ENCODE results near the gene CCP110. TPM values are rescaled to one million over a fixed set of nuclear protein-coding genes. Genes with fewer than 3 reads are reported as not detected.

CCP110 gene
- total and polyA plus RNA-seq, 4 donors, result 7.4 to 67.9 (median 15.4) TPM

DNA sequence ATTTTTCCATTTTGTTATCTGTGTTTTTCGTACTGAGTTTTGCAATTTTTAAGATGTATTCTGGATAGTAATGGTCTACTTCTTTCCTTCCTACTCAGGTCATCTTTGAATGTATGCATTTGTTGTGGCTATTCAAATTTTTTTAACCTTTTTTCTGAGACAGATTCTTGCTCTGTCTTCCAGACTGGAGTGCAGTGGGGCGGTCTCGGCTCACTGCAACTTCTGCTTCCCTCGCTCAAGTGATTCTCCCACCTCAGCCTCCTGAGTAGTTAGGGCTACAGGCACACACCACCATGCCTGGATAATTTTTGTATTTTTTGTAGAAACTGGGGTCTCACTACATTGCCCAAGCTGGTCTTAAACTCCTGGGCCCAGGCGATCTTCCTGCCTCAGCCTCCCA, 65.4 kb downstream of the CCP110 start:
- Histone ChIP-seq H3K4me1 (ENCODE audit: control insufficient read depth in 5 of 5, insufficient read depth in 5 of 5, low read length in 5 of 5) (peaks cover 0 to 11% (median 4%) of the 10 kb centered on the region in 5 donors), H3K9ac (ENCODE audit: insufficient read depth in 1 of 2, low read length in 2 of 2) (peak overlapping the region in 1 of 2 donors; percentile 56), H3K27ac (ENCODE audit: low read depth in 1 of 2, low read length in 1 of 2) (no peak overlapping the region), H3K36me3 (ENCODE audit: control insufficient read depth in 4 of 4, insufficient read depth in 4 of 4, low read length in 4 of 4) (peaks cover 4 to 26% (median 12%) of the 10 kb centered on the region in 4 donors), H3K4me3 (no peak overlapping the region), H3K27me3 (ENCODE audit: control insufficient read depth in 3 of 3, insufficient read depth in 3 of 3, low read length in 2 of 3) (no peaks in the 10 kb centered on the region), H3K9me3 (ENCODE audit: control insufficient read depth in 4 of 4, insufficient read depth in 3 of 4, low read length in 3 of 4) (no peaks in the 10 kb centered on the region)
- ATAC-seq (ENCODE audit: insufficient read depth, low FRiP score) (no peak), DNase-seq (no peak)
- 94 to 95% methylated on average over 5 of the region's 5 CpGs for WGBS, 2 donors
- TF ChIP-seq, protein P1, sequence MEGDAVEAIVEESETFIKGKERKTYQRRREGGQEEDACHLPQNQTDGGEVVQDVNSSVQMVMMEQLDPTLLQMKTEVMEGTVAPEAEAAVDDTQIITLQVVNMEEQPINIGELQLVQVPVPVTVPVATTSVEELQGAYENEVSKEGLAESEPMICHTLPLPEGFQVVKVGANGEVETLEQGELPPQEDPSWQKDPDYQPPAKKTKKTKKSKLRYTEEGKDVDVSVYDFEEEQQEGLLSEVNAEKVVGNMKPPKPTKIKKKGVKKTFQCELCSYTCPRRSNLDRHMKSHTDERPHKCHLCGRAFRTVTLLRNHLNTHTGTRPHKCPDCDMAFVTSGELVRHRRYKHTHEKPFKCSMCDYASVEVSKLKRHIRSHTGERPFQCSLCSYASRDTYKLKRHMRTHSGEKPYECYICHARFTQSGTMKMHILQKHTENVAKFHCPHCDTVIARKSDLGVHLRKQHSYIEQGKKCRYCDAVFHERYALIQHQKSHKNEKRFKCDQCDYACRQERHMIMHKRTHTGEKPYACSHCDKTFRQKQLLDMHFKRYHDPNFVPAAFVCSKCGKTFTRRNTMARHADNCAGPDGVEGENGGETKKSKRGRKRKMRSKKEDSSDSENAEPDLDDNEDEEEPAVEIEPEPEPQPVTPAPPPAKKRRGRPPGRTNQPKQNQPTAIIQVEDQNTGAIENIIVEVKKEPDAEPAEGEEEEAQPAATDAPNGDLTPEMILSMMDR (IDR thresholded peaks at IDR 0.05; ENCODE audit: control extremely low read depth, extremely low read depth), result no peak

DNA sequence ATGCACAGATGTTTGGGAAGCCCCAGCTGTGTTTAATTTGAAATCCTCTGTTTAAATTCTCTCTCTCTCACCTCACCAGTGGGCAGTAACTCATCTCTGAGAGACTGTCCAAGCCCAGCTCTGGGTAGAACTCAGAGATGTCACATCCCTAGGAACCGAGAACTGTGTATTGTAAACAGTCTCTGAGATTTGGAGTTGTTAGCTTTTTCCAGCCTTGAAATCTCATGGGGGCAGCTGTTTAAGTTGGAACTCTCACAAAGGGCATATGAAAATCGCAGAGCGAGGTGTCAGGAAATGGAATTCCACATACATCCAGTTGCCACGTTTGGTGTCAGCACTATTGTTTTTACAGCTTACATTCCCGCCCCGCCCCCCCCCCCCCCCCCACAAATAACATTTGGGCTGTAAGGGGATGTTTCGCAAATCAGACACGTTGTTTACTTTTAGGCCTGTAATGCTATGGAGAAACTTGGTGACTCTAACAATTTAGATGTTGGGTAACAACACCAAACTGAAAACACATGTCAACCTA, 66.1 kb downstream of the CCP110 start:
- DNase-seq, result peak; percentile 73 to 91 (median 88)

GRCh38 chr16:19595043-19595767, 71.5 kb downstream of the CCP110 start:
- Histone ChIP-seq H3K4me1 (ENCODE audit: control insufficient read depth in 5 of 5, insufficient read depth in 5 of 5, low read length in 5 of 5) (peaks cover 0 to 4% (median 0%) of the 10 kb centered on the region in 5 donors), H3K9me3 (ENCODE audit: control insufficient read depth in 4 of 4, insufficient read depth in 3 of 4, low read length in 3 of 4) (no peaks in the 10 kb centered on the region), H3K27ac (ENCODE audit: low read depth in 1 of 2, low read length in 1 of 2) (peak overlapping the region in 1 of 2 donors; percentile 24), H3K36me3 (ENCODE audit: control insufficient read depth in 4 of 4, insufficient read depth in 4 of 4, low read length in 4 of 4) (peaks cover 4 to 34% (median 26%) of the 10 kb centered on the region in 4 donors), H3K27me3 (ENCODE audit: control insufficient read depth in 3 of 3, insufficient read depth in 3 of 3, low read length in 2 of 3) (no peaks in the 10 kb centered on the region), H3K9ac (ENCODE audit: insufficient read depth in 1 of 2, low read length in 2 of 2) (no peak overlapping the region), H3K4me3 (no peak overlapping the region)
- ATAC-seq (ENCODE audit: insufficient read depth, low FRiP score), result peak; percentile 85
- TF ChIP-seq, protein P1 (IDR thresholded peaks at IDR 0.05; ENCODE audit: control extremely low read depth, extremely low read depth), result no peak
- DNase-seq, result no peak
- 88 to 90% methylated on average over 19 of the region's 19 CpGs for WGBS, 2 donors

More for the DNA sequence above, 66.1 kb downstream of the CCP110 start:
- peak overlapping the region in 1 of 2 donors; percentile 56 for H3K9ac ChIP-seq (ENCODE audit: insufficient read depth in 1 of 2, low read length in 2 of 2)
- H3K4me3 ChIP-seq, result no peak overlapping the region
- no peak overlapping the region for H3K27ac ChIP-seq (ENCODE audit: low read depth in 1 of 2, low read length in 1 of 2)
- peaks cover 0 to 11% (median 4%) of the 10 kb centered on the region in 5 donors for H3K4me1 ChIP-seq (ENCODE audit: control insufficient read depth in 5 of 5, insufficient read depth in 5 of 5, low read length in 5 of 5)
- ATAC-seq (ENCODE audit: insufficient read depth, low FRiP score), result no peak
- no peaks in the 10 kb centered on the region for H3K27me3 ChIP-seq (ENCODE audit: control insufficient read depth in 3 of 3, insufficient read depth in 3 of 3, low read length in 2 of 3)
- peaks cover 4 to 24% (median 14%) of the 10 kb centered on the region in 4 donors for H3K36me3 ChIP-seq (ENCODE audit: control insufficient read depth in 4 of 4, insufficient read depth in 4 of 4, low read length in 4 of 4)
- TF ChIP-seq, protein P1 (IDR thresholded peaks at IDR 0.05; ENCODE audit: control extremely low read depth, extremely low read depth), result no peak
- WGBS, 2 donors, result 61 to 64% methylated on average over 8 of the region's 8 CpGs
- no peaks in the 10 kb centered on the region for H3K9me3 ChIP-seq (ENCODE audit: control insufficient read depth in 4 of 4, insufficient read depth in 3 of 4, low read length in 3 of 4)
